HL-60 (cell line): ENCODE data around the gene SOX5.

Experiments
- DNase-seq, 2 experiments: peaks; one replicate each; pipeline ENCODE4 v3.0.0-alpha.2; 2010 to 2020; ENCODE audit warnings: low read depth in 1 of 2, low spot score in 1 of 2
- H3K27ac ChIP-seq: fragments of 250-450 bp; sonication (Bioruptor Pico); replicated peaks from 2 replicates; pipeline ENCODE4 v1.5.1; 2020; ENCODE audit warnings: mild to moderate bottlenecking, moderate library complexity
- H3K27me3 ChIP-seq: fragments of 250-450 bp; sonication (Bioruptor Pico); 2 replicates; pipeline ENCODE4 v1.5.1; 2021; ENCODE audit warnings: mild to moderate bottlenecking, moderate library complexity; ENCODE audit not compliant: insufficient read depth, poor library complexity, severe bottlenecking
- H3K4me3 ChIP-seq: replicated peaks from 2 replicates; pipeline ENCODE4 v1.5.1; 2011; ENCODE audit warnings: mild to moderate bottlenecking, control low read depth, low read length; ENCODE audit not compliant: insufficient read depth
- CTCF ChIP-seq: IDR thresholded peaks from one replicate; pipeline ENCODE4 v1.5.1; 2011; ENCODE audit warnings: low read length, control low read depth, inconsistent platforms; ENCODE audit not compliant: insufficient read depth
- GABPA ChIP-seq: IDR thresholded peaks from 2 replicates; pipeline ENCODE4 v1.6.1; 2012; ENCODE audit warnings: low read depth
- POLR2AphosphoS5 ChIP-seq: IDR thresholded peaks from 2 replicates; pipeline ENCODE4 v1.6.1; 2012; ENCODE audit warnings: low read depth
- REST ChIP-seq: IDR thresholded peaks from 2 replicates; pipeline ENCODE4 v1.6.1; 2012; ENCODE audit warnings: low read depth; ENCODE audit not compliant: insufficient replicate concordance
- SPI1 ChIP-seq: IDR thresholded peaks from 2 replicates; pipeline ENCODE4 v1.6.1; 2012; ENCODE audit warnings: low read depth, mild to moderate bottlenecking, borderline replicate concordance

Gene SOX5

DNA sequence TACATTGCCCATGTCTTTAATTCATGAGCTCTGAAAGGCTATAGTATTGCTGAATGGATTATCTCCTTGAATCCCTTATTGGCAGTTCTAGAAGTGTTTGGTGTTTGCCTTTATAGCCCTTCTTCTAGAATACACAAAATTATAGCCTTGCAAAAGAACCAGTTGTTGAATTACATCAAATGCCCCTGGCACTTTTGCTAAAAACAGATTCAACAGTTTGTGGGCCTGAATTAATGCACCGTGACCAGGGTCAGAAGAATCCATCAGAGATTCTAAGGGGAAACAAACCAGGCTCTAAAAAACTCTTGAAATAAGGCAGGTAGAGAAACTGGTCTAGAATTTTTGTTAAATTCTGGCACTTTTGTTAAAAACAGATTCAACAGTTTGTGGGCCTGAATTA, 197.8 kb downstream of the SOX5 start:
- no peak for DNase-seq
- no peak overlapping the region for H3K4me3 ChIP-seq
- no peak overlapping the region for H3K27ac ChIP-seq
- TF ChIP-seq CTCF (no peak), GABPA (no peak), REST (no peak), SPI1 (no peak), POLR2AphosphoS5 (no peak)
- no peaks in the 10 kb centered on the region for H3K27me3 ChIP-seq

GRCh38 chr12:23750923-23751322, 198.5 kb downstream of the SOX5 start:
- DNase-seq = no peak

DNA sequence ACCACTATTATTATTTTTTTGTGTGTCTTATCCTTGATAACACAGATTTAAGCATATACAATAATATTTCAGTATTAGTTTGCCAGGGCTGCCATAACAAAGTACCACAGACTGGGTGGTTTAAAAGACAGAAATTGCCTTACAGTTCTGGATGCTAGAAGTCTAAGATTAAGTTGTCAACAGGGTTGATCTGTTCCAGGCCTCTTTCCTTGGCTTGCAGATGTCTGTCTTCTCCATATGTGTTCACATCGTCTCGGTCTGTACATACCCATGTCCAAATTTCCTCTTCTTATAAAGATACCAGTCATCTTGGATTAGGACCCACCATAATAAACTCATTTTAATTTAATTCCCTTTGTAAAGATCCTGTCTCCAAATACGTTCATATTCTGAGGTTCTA, 204.8 kb downstream of the SOX5 start:
- no peak overlapping the region for H3K27ac ChIP-seq
- TF ChIP-seq CTCF (no peak), REST (no peak), POLR2AphosphoS5 (no peak), SPI1 (no peak), GABPA (no peak)
- no peak overlapping the region for H3K4me3 ChIP-seq
- H3K27me3 ChIP-seq = no peaks in the 10 kb centered on the region
- DNase-seq = no peak

More at GRCh38 chr12:23750923-23751322, 198.5 kb downstream of the SOX5 start:
- H3K4me3 ChIP-seq = no peak overlapping the region
- H3K27ac ChIP-seq = no peak overlapping the region
- H3K27me3 ChIP-seq = no peaks in the 10 kb centered on the region
- TF ChIP-seq GABPA (no peak), SPI1 (no peak), POLR2AphosphoS5 (no peak), REST (no peak), CTCF (no peak)
